Colonic mucosa (tissue), 4 donors: ENCODE data around the gene MROH2A. TPM values are rescaled to one million over a fixed set of nuclear protein-coding genes. Genes with fewer than 3 reads are reported as not detected.
A peak's percentile ranks its signal among the peaks of the same experiment; 100 is the strongest.

Source experiments
- DNase-seq: peaks from one replicate; pipeline ENCODE4 v3.0.0-alpha.2; 2020
- H3K27ac ChIP-seq: fragments of 200-600 bp; one replicate; pipeline ENCODE4 v1.8.0; 2021
- H3K27me3 ChIP-seq: fragments of 200-600 bp; one replicate; pipeline ENCODE4 v1.8.0; 2021
- H3K36me3 ChIP-seq: fragments of 200-600 bp; one replicate; pipeline ENCODE4 v1.8.0; 2021
- H3K4me1 ChIP-seq: fragments of 200-600 bp; one replicate; pipeline ENCODE4 v1.8.0; 2021; ENCODE audit warnings: mild to moderate bottlenecking
- H3K4me3 ChIP-seq: fragments of 200-600 bp; one replicate; pipeline ENCODE4 v1.8.0; 2021
- H3K9ac ChIP-seq, 2 donors: one replicate each; pipeline ENCODE4 v1.7.0; 2013; ENCODE audit warnings: control low read depth in 2 of 2, low read depth in 2 of 2, low read length in 2 of 2
- H3K9me3 ChIP-seq: fragments of 200-600 bp; one replicate; pipeline ENCODE4 v1.8.0; 2021
- CTCF ChIP-seq: fragments of 200-600 bp; IDR thresholded peaks from one replicate; pipeline ENCODE4 v1.8.0; 2022; ENCODE audit warnings: antibody characterized with exemption, mild to moderate bottlenecking
- intact Hi-C: fragments of 100-400 bp; cut with DNase I; formaldehyde crosslinking; loops from one replicate; pipeline ENCODE4 v1.14.1; 2022
- total RNA-seq, 2 donors: library from RNA; stranded (reverse); fragmentation: NEBNext Ultra II Directional in 1 of 2; extraction: Animal tissue kit (Norgen Biotek cat#: 25700) in 1 of 2; gene quantifications; one replicate each; pipeline ENCODE4 v1.2.1, GENCODE V29; 2021
- donor health status: healthy.
- donor health status: DM: no; HTN: no; CAD: no.
- donor health status: DM: no; HTN: no; CAD: no.

MROH2A gene
- total RNA-seq, 2 donors from 2014 or later, result not detected

- DNase-seq, result no peak
- Histone ChIP-seq H3K4me3 (no peak overlapping the region), H3K9me3 (no peaks in the 10 kb centered on the region), H3K4me1 (peaks cover 4% of the 10 kb centered on the region), H3K27me3 (no peaks in the 10 kb centered on the region), H3K36me3 (no peaks in the 10 kb centered on the region), H3K27ac (no peak overlapping the region), H3K9ac (no peak overlapping the region)
- intact Hi-C loops, result no loop called here
- no peak for TF ChIP-seq CTCF
Observed at GRCh38 chr2:233858331-233858730, 80.2 kb downstream of the MROH2A start.

GRCh38 chr2:233862261-233862768 is 84.2 kb downstream of the MROH2A start:
- no peak for DNase-seq
- Histone ChIP-seq H3K9ac (no peak overlapping the region), H3K4me3 (no peak overlapping the region), H3K36me3 (no peaks in the 10 kb centered on the region), H3K27me3 (no peaks in the 10 kb centered on the region), H3K27ac (no peak overlapping the region), H3K9me3 (no peaks in the 10 kb centered on the region), H3K4me1 (no peaks in the 10 kb centered on the region)
- intact Hi-C loops, result no loop called here
- TF ChIP-seq CTCF, result no peak

- no peak for DNase-seq
- no peaks in the 10 kb centered on the region for H3K4me1 ChIP-seq
- intact Hi-C loops, result no loop called here
- no peaks in the 10 kb centered on the region for H3K9me3 ChIP-seq
- H3K27ac ChIP-seq, result no peak overlapping the region
- H3K4me3 ChIP-seq, result no peak overlapping the region
- no peaks in the 10 kb centered on the region for H3K27me3 ChIP-seq
- H3K36me3 ChIP-seq, result no peaks in the 10 kb centered on the region
- no peak for TF ChIP-seq CTCF
- H3K9ac ChIP-seq, result no peak overlapping the region
Observed at GRCh38 chr2:233865838-233866237, 87.7 kb downstream of the MROH2A start.

GRCh38 chr2:233866479-233866878 is 88.3 kb downstream of the MROH2A start:
- no peaks in the 10 kb centered on the region for H3K27me3 ChIP-seq

GRCh38 chr2:233867993-233868532 is 89.9 kb downstream of the MROH2A start, which contains the start of gene MSL3B:
Gene MSL3B, minus strand, starts transcription at chr2:233868386.
- Histone ChIP-seq H3K27ac (no peak within 1 kb of the TSS), H3K36me3 (no peaks in the 10 kb centered on the region)

More at GRCh38 chr2:233866479-233866878, 88.3 kb downstream of the MROH2A start:
- Histone ChIP-seq H3K9ac (no peak overlapping the region), H3K27ac (no peak overlapping the region), H3K4me1 (no peaks in the 10 kb centered on the region), H3K36me3 (no peaks in the 10 kb centered on the region), H3K9me3 (no peaks in the 10 kb centered on the region), H3K4me3 (no peak overlapping the region)
- intact Hi-C loops, result no loop called here
- TF ChIP-seq CTCF, result no peak
- DNase-seq, result no peak

More at GRCh38 chr2:233867993-233868532, 89.9 kb downstream of the MROH2A start, which contains the start of gene MSL3B:
- DNase-seq, result peak; percentile 49
- Histone ChIP-seq H3K4me1 (no peaks in the 10 kb centered on the region), H3K9ac (peak within 1 kb of the TSS in 1 of 2 donors; percentile 61), H3K9me3 (no peaks in the 10 kb centered on the region), H3K27me3 (no peaks in the 10 kb centered on the region), H3K4me3 (peak within 1 kb of the TSS; percentile 49)
- intact Hi-C loops, result no loop called here
- no peak for TF ChIP-seq CTCF
